ENCODE results near the gene NUP58.
"Not testable (repeated sequence)": the region's sequence is repeated elsewhere in the genome, so short reads cannot be mapped to it uniquely, and the experiment has no call there.

Gene NUP58

DNA sequence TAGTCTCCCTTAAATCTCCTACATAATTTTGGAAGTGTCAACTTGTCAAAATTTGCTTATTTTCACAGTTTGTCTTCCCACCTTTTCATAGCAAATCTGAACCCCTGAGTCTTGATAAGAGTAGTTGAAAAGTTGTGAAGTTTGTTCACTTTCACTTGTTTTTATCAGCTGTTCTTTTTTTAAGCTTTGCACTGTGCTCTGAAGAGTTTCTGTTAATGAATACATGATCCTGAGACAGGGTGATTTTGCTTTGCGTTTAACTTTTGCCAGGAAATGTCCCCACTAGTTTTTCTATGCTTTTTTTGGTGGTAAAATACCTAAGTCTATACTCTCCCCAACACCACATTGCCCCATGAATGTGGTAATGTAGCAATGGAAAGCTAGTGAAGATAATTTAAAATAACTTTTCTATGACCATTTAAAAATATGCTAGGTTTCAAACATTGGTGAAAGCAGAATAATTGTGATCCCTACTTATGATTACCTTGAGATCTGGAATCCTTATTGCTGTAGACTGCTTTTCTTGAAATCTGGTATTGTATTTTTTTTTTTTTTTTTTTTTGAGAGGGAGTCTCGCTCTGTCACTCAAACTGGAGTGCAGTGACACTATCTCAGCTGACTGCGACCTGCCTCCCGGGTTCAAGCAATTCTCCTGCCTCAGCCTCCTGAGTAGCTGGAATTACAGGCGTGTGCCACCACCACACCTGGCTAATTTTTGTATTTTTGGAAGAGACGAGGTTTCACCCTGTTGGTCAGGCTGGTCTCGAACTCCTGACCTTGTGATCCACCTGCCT, 5.4 kb downstream of the NUP58 start:
- DNase-seq, result no peak

DNA sequence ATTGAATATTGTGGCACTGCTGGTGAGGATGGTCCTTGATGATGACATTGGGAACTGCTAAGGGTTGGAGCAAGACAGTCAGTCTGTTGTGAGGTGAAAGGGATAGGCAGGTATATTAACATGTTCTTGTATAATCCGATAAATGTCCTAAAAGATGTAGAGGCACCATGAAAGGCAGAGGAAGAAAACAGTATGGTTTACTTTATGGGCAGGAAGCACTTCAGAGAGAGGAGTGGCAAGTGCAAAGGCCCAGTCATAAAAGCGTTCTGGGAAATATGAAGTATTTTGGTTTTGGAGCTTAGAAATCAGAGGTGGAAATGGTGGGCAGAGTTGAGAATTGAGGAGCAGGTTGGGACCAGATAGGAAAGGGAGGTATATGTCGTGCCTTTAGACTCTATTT, 9.5 kb downstream of the NUP58 start:
- DNase-seq, result no peak

DNA sequence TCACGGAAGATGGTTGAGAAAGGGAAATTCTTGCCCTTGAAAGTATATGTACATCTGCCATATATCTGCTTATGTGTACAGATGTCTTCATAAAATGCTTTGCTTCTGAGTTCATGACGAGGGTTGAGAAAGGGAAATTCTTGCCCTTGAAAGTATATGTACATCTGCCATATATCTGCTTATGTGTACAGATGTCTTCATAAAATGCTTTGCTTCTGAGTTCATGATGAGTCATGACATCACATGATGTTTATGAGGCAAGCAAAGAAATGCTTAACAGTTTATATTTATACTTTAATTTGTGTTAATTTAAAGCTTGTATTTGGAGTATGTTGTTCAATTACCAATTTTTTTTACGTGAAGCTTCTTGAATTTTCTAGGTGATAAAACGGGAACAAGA, 17.5 kb downstream of the NUP58 start:
- not testable (repeated sequence) for DNase-seq

DNA sequence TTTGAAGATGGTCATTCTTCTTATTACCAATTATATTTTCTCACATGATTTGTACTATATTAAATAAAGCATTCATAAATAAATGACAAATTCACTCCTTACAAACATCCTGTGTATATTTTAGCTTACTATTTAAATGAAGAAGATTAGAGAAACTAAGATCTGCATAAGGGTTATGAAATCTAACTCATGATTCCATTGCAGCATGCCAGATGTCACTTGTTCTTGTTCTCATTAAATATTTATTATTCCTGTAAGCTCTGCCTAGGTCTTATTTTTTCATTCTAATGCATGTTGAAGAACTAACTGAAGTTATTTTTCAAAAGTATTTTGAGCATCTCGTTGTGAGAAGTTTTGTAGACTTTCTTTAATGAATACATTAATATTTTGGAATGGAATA, 18.3 kb downstream of the NUP58 start:
- DNase-seq, result no peak

DNA sequence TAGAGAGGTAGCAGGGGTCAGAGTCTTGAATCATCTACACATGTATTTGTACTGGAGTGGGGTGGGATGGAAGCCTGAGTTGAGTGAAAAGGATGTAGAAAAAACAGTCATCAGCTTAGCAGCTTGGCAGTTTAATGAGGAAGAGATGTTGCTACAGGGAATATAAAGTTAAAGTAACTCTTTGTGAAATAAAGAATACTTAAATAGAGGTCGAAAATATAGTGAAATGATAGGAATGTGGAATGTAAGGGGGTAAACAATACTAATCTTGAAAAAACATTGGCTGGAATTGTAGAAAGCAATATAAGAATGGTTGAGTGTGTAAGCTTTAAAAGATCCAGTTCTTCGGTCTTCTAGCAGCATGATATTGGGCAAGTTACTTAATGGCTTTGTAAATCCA, 22.7 kb downstream of the NUP58 start:
- no peak for DNase-seq

DNA sequence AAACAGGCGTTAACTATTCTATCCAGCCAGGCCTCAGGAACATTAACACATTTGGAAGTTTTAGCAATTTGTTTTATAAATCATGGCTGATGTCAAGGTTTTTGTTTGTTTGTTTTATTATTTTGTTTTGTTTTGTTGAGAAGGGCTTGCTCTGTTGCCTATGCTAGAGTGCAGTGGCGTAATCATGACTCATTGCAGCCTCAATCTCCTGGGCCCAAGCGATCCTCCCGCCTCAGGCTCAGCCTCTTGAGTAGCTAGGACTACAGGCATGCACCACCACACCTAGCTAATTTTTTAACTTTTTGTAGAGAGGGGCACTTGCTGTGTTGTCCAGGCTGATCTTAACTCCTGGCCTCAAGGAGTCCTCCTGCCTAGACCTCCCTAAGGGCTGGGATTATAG, 28.3 kb downstream of the NUP58 start:
- no peak for DNase-seq

DNA sequence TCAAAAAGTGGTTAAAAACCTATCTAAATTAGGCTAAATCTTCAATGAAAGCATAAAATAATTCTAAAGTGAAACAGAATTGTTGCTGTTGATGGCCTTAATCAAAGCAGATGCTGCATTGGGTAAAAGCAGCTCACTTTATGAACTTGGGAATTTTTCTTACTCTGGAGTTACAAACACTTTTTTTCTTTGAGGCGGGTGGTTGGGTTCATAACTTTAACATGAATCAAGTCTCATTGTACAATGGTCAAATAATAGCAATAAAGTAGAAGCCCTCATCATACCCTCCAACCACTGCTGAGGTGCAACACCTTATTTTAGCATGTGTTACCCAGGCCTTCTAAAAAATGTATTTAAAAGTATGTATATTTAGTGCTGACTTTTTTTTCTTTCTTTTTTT, 29.1 kb downstream of the NUP58 start:
- no peak for DNase-seq

DNA sequence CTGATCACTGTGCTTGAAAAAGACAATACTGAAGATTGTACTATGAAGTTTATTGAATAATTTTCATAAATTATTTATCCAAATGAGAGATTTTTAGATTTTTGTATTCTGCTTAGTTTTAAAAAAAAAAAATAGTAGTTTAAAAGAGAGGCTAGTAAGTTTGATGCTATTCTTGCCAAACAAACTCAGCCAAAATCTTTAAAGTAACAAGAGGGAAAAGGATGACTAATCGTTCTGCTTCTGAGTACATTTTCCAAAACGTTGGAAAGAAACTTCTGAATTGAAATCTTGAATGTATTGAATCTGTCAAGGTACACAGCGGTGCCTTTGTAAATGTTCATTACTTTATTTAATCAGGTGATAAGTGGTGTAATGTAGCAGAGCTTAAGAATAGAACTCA, 34.4 kb downstream of the NUP58 start:
- DNase-seq, result no peak

DNA sequence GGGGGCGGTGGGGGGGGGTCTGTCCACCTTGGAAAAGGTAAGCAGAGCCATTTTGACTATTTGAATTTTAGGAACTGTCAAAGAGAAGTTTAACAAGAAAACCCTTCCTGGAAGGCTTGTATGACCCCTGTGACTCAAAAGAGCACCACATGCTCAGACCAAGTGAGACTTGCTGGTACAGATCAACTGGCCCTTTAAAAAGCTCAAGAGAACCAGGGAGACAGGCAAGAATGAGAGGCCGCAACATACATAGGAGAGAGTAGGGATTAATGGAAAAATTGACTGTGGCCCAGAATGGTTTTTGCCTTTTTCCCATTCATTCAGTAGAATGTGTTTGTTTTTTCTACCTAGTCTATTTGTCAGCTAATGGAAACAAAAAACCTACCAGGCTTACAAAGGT, 44.2 kb downstream of the NUP58 start:
- no peak for DNase-seq

DNA sequence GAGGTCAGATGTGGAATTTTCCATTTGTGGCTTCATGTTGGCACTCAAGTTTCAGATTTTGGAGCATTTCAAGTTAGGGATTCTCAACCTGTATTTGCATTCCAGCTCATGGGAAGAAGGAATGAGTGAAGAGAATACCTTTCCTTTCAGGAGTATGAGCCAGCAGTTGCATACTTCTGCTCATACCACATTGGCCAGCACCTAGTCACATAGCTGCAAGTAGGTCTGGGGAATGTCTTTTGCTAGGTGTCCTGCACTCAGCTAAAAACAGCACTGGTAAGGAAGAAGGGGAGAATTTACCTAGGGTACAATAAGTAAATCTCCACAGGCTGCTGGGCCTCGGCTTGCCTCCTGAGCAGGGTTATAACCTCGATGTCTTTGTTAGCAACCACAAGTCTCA, 45.7 kb downstream of the NUP58 start:
- no peak for DNase-seq

DNA sequence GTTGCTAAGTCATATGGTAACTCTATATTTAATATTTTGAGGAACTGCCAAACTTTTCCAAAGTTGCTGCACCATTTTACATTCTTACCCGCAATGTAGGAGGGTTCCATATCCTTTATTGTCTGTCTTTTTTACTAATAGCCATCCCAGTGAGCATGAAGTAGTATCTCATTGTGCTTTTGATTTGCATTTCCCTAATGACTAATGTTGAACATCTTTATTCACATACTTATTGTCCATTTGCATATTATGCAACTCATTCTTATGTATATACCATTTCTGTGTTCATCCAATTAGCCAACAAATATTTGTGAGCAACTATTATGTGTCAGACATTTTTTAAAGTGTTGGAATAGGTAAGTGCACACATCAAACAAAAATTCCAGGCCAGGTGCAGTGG, 50.0 kb downstream of the NUP58 start:
- no peak for DNase-seq

DNA sequence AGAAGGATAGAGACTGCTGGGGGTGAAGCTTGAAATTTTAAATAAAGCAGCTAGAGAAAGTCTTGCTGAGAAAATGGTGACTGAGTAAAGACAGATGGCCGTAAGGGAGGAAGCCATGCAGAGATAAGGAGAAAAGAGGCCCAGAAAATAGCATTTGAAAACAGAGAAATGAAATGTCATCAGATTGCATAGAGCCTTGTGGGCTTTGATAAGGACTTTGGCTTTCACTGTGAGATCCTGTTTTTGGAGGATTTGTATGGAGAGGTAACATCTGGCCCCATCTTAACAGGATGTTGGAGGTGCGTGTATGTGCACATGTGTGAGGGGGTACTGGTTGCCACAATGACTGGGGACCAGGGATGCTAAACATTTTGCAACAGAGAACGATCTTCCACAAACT, 50.8 kb downstream of the NUP58 start:
- no peak for DNase-seq

DNA sequence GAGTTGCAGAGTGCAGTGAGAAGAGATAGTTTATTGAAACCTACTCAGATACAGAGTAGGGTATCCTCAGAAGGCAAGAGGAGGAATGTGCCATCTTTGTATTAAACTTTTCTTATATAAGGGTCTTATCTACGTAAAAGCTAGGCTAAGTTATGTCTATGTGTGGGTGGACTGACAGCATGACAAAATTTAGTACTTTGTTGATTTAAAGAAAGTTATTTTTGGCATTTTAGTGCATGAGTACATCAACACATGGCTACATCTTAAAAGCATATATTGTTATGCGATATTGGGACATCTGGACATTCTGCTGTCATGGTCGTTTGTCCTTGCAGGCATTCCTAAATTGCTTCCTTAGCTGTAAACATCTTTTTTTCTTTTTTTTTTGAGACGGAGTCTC, 51.4 kb downstream of the NUP58 start:
- DNase-seq, result no peak

DNA sequence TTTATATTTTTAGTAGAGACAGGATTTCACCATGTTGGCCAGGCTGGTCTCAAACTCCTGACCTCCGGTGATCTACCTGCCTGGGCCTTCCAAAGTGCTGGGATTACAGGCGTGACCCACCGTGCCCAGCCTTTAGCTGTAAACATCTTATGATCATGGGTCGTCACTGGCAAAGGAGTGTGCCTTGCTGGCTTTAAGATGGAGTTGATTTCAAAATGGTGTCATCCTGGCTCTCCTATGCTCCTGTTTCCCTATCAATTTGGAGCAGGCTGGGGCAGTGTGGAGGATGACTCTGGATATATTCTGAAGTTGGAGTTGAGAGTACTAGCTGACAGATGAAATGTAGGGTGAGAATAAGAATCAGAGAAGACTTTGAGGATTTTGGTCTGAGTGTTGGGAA, 51.9 kb downstream of the NUP58 start:
- no peak for DNase-seq

DNA sequence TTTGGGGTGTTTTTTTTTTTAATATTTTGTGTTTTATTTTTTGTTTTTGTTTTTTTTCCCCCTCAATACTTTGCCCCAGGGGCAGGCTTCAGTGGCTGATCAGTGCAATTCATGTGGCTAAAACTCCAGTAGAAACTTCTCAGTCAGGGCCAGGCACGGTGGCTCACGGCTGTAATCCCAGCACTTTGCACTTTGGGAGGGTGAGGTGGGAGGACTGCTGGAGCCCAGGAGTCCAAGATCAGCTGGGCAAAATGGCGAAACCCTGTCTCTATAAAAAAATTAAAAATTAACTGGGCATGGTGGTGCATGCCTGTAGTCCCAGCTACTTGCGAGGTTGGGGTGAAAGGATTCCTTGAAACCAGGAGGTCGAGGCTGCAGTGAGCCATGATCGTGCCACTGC, 53.0 kb downstream of the NUP58 start:
- no peak for DNase-seq

DNA sequence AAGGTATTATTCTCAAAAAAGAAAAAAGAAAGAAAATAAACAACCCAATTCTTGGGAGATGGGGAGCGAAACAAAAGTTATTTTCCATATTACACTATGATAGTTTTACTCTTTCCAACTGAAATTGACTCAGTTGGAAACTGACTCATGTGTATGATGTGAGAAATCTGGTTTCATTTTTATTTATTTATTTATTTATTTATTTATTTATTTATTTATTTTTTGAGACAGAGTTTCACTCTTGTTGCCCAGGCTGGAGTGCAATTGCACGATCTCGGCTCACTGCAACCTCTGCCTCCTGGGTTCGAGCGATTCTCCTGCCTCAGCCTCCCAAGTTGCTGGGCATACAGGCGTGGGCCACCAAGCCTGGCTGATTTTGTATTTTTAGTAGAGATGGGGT, 59.0 kb downstream of the NUP58 start:
- not testable (repeated sequence) for DNase-seq

DNA sequence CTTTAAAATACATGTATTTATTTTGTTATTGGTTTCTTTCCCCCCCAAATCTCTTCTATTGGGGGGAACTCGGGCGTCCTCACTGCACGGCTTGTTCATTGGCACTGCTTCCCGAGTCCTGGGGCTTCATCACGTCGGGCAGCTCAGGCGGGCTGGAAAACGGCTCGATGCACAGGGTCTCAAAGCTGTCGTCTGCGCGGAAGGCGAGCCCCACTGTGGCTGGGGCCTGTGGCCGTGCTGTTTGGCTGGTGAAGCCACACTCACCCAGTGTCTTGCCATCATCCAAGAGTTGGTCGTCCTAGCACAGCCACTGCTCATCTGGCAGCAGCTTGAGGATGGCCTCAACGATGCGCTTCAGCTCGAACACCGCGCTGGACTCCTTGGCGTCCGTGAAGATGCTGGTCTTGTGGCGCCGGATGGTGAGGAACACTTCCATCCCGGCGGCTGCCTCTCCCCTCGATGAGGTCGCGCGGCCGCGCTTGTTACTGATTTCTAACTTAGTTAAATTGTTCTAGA, 64.4 kb downstream of the NUP58 start:
- DNase-seq, result no peak

DNA sequence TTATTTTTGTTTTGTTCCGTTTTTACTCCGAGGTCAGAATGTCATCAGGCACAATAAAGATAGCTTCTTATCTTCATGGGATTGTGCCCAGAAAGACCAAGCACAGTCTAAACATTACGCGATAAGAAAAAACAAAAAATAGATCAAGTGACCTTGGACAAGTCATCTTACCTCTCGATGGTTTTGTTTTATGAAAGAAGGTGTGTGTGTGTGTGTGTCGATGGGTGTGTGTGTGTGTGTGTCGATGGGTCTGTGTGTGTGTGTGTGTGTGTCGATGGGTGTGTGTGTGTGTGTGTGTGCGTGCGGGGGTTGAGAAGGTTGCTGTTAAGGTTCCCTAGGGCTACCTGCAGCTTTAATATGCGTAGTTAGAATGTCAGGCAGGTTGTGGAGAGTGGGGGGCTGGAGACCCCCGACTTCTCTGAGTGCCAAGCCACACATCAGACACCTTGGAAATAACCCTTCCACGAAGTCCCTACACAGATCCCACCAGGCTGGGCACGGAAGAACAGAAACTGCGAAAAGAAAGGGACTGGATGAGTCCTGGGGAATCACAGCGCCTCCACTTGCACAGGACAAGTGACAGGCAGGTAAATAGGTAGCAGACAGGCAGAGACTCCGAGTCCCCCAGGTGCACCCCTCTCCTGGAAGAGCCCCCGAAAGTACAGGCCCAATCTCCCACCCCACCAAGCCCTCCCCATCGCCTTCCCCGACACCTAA, 69.9 kb downstream of the NUP58 start:
- DNase-seq, result no peak

DNA sequence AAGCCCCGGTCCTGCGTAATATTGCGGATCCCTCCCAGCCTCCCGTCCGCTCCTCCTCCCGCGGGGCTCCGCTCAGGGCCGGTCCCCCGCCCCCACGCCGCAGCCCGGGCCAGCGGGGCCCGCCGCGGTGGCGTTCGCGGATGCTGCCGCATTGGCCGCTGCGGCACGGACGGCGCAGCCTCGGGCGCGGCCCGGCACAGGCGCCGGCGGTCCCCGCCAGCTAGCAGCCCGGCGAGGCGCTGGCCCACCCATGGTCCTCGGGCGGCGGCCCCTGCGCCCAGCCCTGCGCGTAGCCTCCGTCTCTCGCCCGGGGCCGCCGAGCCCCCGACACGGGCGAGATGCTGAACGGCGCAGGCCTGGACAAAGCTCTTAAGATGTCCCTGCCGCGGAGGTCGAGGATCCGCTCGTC, 70.5 kb downstream of the NUP58 start, which contains the start of gene ATP8A2:
Gene ATP8A2, plus strand, starts transcription at position 100 of the 409 bp plus-strand sequence. Its CDS starts 239 bp downstream, at position 339.
- no peak for DNase-seq

DNA sequence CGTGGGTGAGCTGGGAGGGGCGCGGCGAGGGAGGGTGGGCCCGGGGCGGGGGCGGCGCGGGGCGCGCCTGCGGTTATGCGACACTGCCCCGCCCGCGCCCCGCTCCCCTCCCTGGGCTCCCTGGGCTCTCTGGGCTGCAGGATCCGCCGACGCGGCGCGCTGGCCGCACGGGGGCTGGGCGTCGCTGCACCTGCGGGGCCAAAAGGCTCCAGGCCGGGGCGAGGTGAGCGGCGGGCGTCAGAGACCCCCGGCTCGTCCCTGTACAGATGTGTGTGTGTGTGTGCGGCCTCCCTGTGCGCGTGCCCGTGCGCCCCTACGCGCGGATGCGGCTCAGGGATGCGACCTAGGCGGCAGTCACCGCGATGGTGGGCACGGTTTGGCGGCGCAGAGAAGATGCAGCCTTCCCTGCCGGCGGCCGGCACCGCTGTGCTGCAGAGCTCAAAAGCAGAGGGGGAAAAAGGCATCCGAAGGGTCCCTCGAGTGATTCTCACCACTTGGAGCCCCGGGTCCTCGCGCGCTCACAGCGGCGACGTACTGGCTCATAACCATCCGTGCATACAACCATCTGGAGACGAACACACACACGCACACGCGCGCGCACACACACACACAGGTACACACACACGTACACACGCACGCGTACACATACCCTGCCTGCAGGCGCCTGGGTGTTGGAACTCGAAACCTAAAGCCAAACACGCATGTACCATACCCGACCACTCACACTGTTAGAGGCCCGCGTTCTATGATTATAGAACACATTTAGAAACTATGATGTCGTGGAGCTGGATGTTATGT, 71.1 kb downstream of the NUP58 start:
- no peak for DNase-seq

DNA sequence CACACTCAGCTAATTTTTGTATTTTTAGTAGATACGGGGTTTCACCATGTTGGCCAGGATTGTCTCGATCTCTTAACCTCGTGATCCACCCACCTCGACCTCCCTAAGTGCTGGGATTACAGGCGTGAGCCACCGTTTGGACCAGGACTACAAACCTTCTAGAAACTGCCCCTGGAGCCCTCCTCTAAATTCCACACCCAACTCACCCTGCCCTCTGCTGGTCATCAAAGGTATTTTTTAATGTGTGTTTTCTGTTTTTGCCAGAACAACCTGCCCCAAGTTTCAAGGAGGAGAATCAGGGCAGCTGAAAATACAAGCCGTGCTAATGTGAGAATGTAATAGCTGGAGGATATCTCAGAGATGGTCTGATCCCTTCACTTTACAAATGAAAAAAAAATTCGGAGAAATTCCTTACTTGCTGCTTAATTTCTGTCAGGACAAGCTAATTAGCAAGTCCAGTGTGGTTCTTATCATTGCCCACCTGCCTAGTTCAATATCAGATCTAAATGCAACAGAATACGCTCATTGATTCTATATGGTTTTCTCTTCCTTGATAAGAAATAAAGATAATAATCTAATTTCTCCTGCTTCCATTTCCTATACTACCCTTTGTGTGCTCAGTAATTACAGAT, 74.4 kb downstream of the NUP58 start:
- peak; percentile 57 for DNase-seq

DNA sequence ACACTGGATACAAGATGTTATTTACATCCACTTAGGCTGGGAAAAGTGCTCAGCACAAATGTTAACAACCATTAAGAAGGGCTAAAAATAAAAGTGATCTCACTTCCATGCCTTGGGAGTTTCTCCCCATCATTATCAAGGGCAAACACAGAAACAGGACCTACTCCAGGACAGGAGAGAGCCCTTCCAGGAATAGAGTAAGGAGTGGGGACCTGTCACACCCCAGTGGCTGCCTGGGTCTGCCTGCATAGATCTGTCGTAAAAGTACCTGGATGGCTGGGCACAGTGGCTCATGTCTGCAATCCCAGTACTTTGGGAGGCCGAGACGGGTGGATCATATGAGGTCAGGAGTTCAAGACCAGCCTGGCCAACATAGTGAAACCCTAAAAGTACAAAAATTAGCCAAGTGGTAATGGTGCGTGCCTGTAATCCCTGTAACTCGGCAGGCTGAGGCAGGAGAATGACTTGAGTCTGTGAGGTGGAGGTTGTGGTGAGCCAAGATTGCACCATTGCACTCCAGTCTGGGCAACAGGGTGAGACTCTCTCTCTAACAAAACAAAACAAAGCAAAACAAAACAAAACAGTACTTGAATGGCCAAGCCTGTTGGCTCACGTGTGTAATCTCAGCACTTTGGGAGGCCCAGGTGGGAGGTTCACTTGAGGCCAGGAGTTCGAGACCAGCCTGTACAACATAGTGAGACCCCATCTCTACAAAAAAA, 76.0 kb downstream of the NUP58 start:
- DNase-seq, result no peak
